Smooth muscle cell of trachea (primary cell): ENCODE data around the gene MINDY3. TPM values are rescaled to one million over a fixed set of nuclear protein-coding genes. Genes with fewer than 3 reads are reported as not detected.

Source experiments
- total RNA-seq: library from RNA; depleted of rRNA; stranded (reverse); fragments of >200 nt; gene quantifications from 2 replicates; pipeline ENCODE4 v1.2.1, GENCODE V29; 2014

The MINDY3 gene
- total RNA-seq = 34.4 and 42.5 TPM in 2 replicates

DNA sequence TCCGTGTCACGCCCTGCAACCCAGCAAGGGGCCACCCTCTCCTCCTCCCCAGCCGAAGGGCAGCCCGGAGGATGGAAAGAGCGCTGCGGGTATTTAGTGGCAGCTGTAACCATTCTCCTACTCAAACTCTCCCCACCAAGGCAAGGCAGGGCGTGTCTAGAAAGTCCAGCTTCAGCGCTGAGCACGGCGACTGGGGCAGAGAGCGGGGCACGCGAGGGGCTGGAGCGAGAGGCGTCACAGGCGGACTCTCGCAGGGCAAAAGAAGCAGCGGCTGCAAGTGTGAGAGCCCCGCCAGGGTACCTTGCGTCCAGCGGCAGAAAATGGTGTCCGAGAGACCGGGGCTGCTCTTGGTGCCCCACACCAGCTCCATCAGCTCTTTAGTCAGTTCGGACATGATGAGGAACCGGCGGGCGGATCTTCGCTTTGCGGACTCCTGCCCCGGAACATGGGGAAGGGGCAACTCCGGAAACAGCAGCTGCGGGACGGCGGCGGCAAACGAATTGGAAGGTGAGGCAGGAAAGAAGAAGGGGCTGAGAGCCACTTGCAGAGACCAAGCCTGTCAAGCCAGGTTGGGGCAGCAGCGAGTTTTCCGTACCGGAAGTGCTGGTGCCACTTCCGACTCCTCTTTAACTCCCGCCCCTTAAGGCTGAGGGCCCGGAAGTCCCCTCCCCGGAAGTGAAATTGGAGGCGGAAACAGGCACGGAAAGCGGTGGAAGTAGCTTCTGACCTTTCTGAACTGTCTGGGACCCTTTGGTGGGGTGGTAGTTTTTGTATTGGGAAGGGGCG, at the start of gene MINDY3:
Gene MINDY3, minus strand, starts transcription at position 602 of the 786 bp plus-strand sequence. Its CDS starts 208 bp downstream, at position 394.

Other genes with a start within 250 kb of the MINDY3 start
- 1.7 and 5.8 TPM in 2 replicates for gene ITGA8, start 140.6 kb downstream of the MINDY3 start, total RNA-seq